IPS-18a (cell line): ENCODE data around the gene RMRP.
"Not testable (repeated sequence)": the region's sequence is repeated elsewhere in the genome, so short reads cannot be mapped to it uniquely, and the experiment has no call there.

ENCODE experiments used
- H3K27ac ChIP-seq: one replicate; pipeline ENCODE4 v1.5.1; 2013; ENCODE audit warnings: low read length
- H3K27me3 ChIP-seq: one replicate; pipeline ENCODE4 v1.6.1; 2013; ENCODE audit warnings: mild to moderate bottlenecking, low read length; ENCODE audit not compliant: control insufficient read depth, insufficient read depth
- H3K36me3 ChIP-seq: one replicate; pipeline ENCODE4 v1.6.1; 2013; ENCODE audit warnings: low read depth, low read length; ENCODE audit not compliant: control insufficient read depth
- H3K4me1 ChIP-seq: one replicate; pipeline ENCODE4 v1.6.1; 2013; ENCODE audit warnings: low read depth, low read length; ENCODE audit not compliant: control insufficient read depth
- H3K4me3 ChIP-seq: one replicate; pipeline ENCODE4 v1.5.1; 2013; ENCODE audit warnings: low read length
- H3K9ac ChIP-seq: one replicate; pipeline ENCODE4 v1.6.1; 2013; ENCODE audit warnings: mild to moderate bottlenecking, low read length, moderate library complexity
- H3K9me3 ChIP-seq: one replicate; pipeline ENCODE4 v1.6.1; 2013; ENCODE audit warnings: low read depth, low read length; ENCODE audit not compliant: control insufficient read depth

RMRP gene

GRCh38 chr9:35636877-35637246 lies 21.0 kb downstream of the RMRP start:
- not testable (repeated sequence) for H3K4me3 ChIP-seq, H3K27ac ChIP-seq, H3K36me3 ChIP-seq, H3K9ac ChIP-seq, H3K9me3 ChIP-seq, H3K27me3 ChIP-seq, H3K4me1 ChIP-seq

GRCh38 chr9:35636135-35636876 lies 21.5 kb downstream of the RMRP start:
- Histone ChIP-seq H3K27ac (no peak overlapping the region), H3K9ac (no peak overlapping the region)

GRCh38 chr9:35635730-35636129 lies 22.1 kb downstream of the RMRP start:
- Histone ChIP-seq H3K9me3 (no peaks in the 10 kb centered on the region), H3K4me3 (no peak overlapping the region), H3K27ac (no peak overlapping the region), H3K9ac (no peak overlapping the region), H3K27me3 (no peaks in the 10 kb centered on the region), H3K4me1 (no peaks in the 10 kb centered on the region), H3K36me3 (no peaks in the 10 kb centered on the region)

More at GRCh38 chr9:35636135-35636876, 21.5 kb downstream of the RMRP start:
- H3K4me3 ChIP-seq = no peak overlapping the region
- H3K27me3 ChIP-seq = no peaks in the 10 kb centered on the region
- H3K4me1 ChIP-seq = no peaks in the 10 kb centered on the region
- H3K36me3 ChIP-seq = no peaks in the 10 kb centered on the region
- H3K9me3 ChIP-seq = no peaks in the 10 kb centered on the region

GRCh38 chr9:35629597-35629996 lies 28.2 kb downstream of the RMRP start:
- no peak overlapping the region for H3K4me3 ChIP-seq
- H3K27ac ChIP-seq = no peak overlapping the region
- no peaks in the 10 kb centered on the region for H3K4me1 ChIP-seq
- no peaks in the 10 kb centered on the region for H3K27me3 ChIP-seq
- no peak overlapping the region for H3K9ac ChIP-seq
- no peaks in the 10 kb centered on the region for H3K9me3 ChIP-seq
- no peaks in the 10 kb centered on the region for H3K36me3 ChIP-seq

GRCh38 chr9:35628389-35628991 lies 29.3 kb downstream of the RMRP start:
- no peaks in the 10 kb centered on the region for H3K27me3 ChIP-seq
- H3K9ac ChIP-seq = no peak overlapping the region
- H3K36me3 ChIP-seq = no peaks in the 10 kb centered on the region
- H3K27ac ChIP-seq = no peak overlapping the region
- no peaks in the 10 kb centered on the region for H3K9me3 ChIP-seq
- no peak overlapping the region for H3K4me3 ChIP-seq
- no peaks in the 10 kb centered on the region for H3K4me1 ChIP-seq

- Histone ChIP-seq H3K4me1 (no peaks in the 10 kb centered on the region), H3K4me3 (no peak overlapping the region), H3K36me3 (no peaks in the 10 kb centered on the region), H3K27ac (no peak overlapping the region), H3K9me3 (no peaks in the 10 kb centered on the region), H3K9ac (no peak overlapping the region), H3K27me3 (no peaks in the 10 kb centered on the region)
These were observed 30.2 kb downstream of the RMRP start for GRCh38 chr9:35627575-35627974.

- no peak overlapping the region for H3K4me3 ChIP-seq
- H3K4me1 ChIP-seq = peaks cover 4% of the 10 kb centered on the region
- H3K27me3 ChIP-seq = peaks cover 27% of the 10 kb centered on the region
- H3K36me3 ChIP-seq = no peaks in the 10 kb centered on the region
- no peak overlapping the region for H3K27ac ChIP-seq
- H3K9ac ChIP-seq = no peak overlapping the region
- no peaks in the 10 kb centered on the region for H3K9me3 ChIP-seq
These were observed 38.0 kb downstream of the RMRP start for GRCh38 chr9:35619800-35620158.

GRCh38 chr9:35618854-35619799 lies 38.7 kb downstream of the RMRP start:
- H3K9me3 ChIP-seq = no peaks in the 10 kb centered on the region
- no peak overlapping the region for H3K4me3 ChIP-seq
- peaks cover 4% of the 10 kb centered on the region for H3K4me1 ChIP-seq
- no peaks in the 10 kb centered on the region for H3K36me3 ChIP-seq
- H3K27ac ChIP-seq = no peak overlapping the region
- H3K9ac ChIP-seq = no peak overlapping the region
- H3K27me3 ChIP-seq = peaks cover 27% of the 10 kb centered on the region

- H3K27me3 ChIP-seq = peaks cover 30% of the 10 kb centered on the region
- peak within 1 kb of the TSS; percentile 65 for H3K4me3 ChIP-seq
- no peak within 1 kb of the TSS for H3K27ac ChIP-seq
- peaks cover 4% of the 10 kb centered on the region for H3K4me1 ChIP-seq
- H3K36me3 ChIP-seq = no peaks in the 10 kb centered on the region
- H3K9ac ChIP-seq = peak within 1 kb of the TSS; percentile 30
- no peaks in the 10 kb centered on the region for H3K9me3 ChIP-seq
These were observed 39.5 kb downstream of the RMRP start, which contains the start of gene CD72 for GRCh38 chr9:35618325-35618727. CD72 (minus strand) TSS chr9:35618413; CDS start chr9:35618303, 110 bp downstream.

GRCh38 chr9:35617548-35617947 lies 40.3 kb downstream of the RMRP start:
- peak overlapping the region; percentile 65 for H3K4me3 ChIP-seq
- H3K36me3 ChIP-seq = no peaks in the 10 kb centered on the region
- H3K4me1 ChIP-seq = peaks cover 4% of the 10 kb centered on the region

GRCh38 chr9:35616681-35617459 lies 40.9 kb downstream of the RMRP start:
- H3K27ac ChIP-seq = no peak overlapping the region
- peaks cover 30% of the 10 kb centered on the region for H3K27me3 ChIP-seq

More at GRCh38 chr9:35617548-35617947, 40.3 kb downstream of the RMRP start:
- Histone ChIP-seq H3K27ac (no peak overlapping the region), H3K9ac (peak overlapping the region; percentile 30), H3K9me3 (no peaks in the 10 kb centered on the region), H3K27me3 (peaks cover 30% of the 10 kb centered on the region)

More at GRCh38 chr9:35616681-35617459, 40.9 kb downstream of the RMRP start:
- Histone ChIP-seq H3K4me3 (peak overlapping the region; percentile 65), H3K9me3 (no peaks in the 10 kb centered on the region), H3K9ac (peak overlapping the region; percentile 30), H3K36me3 (no peaks in the 10 kb centered on the region), H3K4me1 (peaks cover 4% of the 10 kb centered on the region)
